ENCODE measurements around the gene ZNF492.

ZNF492 gene

DNA sequence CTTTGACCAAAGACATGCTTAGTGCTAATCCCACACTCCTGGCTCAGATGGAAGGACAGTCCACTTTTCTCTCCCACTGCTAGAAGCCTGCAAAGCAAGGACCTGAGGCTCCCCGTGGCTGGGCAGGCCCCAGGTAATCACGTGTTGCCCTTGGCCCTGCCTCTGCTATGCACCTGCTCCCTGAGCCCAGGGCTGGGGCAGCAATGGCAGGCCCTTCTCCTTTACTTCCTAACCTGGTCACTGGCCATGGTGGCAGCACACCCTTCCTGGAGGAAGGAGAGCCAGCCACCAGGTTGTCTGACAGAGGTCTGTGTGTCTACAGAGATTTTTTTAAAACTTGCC, 27.9 kb upstream of the ZNF492 start:
- no peak overlapping the region for H3K9ac ChIP-seq (ENCODE audit: low read depth, low read length, poor library complexity, severe bottlenecking)
- no peak overlapping the region for H2AFZ ChIP-seq (ENCODE audit: low read length)
- TF ChIP-seq, protein P1, sequence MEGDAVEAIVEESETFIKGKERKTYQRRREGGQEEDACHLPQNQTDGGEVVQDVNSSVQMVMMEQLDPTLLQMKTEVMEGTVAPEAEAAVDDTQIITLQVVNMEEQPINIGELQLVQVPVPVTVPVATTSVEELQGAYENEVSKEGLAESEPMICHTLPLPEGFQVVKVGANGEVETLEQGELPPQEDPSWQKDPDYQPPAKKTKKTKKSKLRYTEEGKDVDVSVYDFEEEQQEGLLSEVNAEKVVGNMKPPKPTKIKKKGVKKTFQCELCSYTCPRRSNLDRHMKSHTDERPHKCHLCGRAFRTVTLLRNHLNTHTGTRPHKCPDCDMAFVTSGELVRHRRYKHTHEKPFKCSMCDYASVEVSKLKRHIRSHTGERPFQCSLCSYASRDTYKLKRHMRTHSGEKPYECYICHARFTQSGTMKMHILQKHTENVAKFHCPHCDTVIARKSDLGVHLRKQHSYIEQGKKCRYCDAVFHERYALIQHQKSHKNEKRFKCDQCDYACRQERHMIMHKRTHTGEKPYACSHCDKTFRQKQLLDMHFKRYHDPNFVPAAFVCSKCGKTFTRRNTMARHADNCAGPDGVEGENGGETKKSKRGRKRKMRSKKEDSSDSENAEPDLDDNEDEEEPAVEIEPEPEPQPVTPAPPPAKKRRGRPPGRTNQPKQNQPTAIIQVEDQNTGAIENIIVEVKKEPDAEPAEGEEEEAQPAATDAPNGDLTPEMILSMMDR (conservative IDR thresholded peaks at IDR 0.05; ENCODE audit: low read length), result no peak
- no peak for TF ChIP-seq EZH2phosphoT487 (IDR thresholded peaks at IDR 0.05; ENCODE audit: borderline replicate concordance)
- no peak overlapping the region for H3K4me2 ChIP-seq (ENCODE audit: low read depth, low read length, poor library complexity, severe bottlenecking)
- no peaks in the 10 kb centered on the region for H3K36me3 ChIP-seq (ENCODE audit: insufficient read depth, low read length)
- H3K79me2 ChIP-seq (ENCODE audit: insufficient read depth, low read length), result no peaks in the 10 kb centered on the region
- H4K20me1 ChIP-seq (ENCODE audit: insufficient read depth, low read length, poor library complexity, severe bottlenecking), result no peaks in the 10 kb centered on the region
- H3K9me2 ChIP-seq (replicated peaks; ENCODE audit: low read depth, low read length), result no peaks in the 10 kb centered on the region
- no peaks in the 10 kb centered on the region for H3K4me1 ChIP-seq (ENCODE audit: insufficient read depth, low read length, poor library complexity, severe bottlenecking)
- peaks cover 7% of the 10 kb centered on the region; the same call in 1 of the 2 replicates for H3K9me3 ChIP-seq (ENCODE audit: insufficient read depth, low read depth, low read length)
- H3K27me3 ChIP-seq (ENCODE audit: insufficient read depth, low read length, poor library complexity, severe bottlenecking), result no peaks in the 10 kb centered on the region
- no peak overlapping the region for H3K4me3 ChIP-seq (ENCODE audit: low read length, poor library complexity, severe bottlenecking)
- no peaks in the 10 kb centered on the region for H3F3A ChIP-seq (ENCODE audit: low read depth)

- TF ChIP-seq, protein P1 (conservative IDR thresholded peaks at IDR 0.05; ENCODE audit: low read length), result no peak
- TF ChIP-seq EZH2phosphoT487 (IDR thresholded peaks at IDR 0.05; ENCODE audit: borderline replicate concordance), result no peak
- peaks cover 7% of the 10 kb centered on the region; the same call in 1 of the 2 replicates for H3K9me3 ChIP-seq (ENCODE audit: insufficient read depth, low read depth, low read length)
- H3K27me3 ChIP-seq (ENCODE audit: insufficient read depth, low read length, poor library complexity, severe bottlenecking), result no peaks in the 10 kb centered on the region
- no peaks in the 10 kb centered on the region for H4K20me1 ChIP-seq (ENCODE audit: insufficient read depth, low read length, poor library complexity, severe bottlenecking)
- no peaks in the 10 kb centered on the region for H3K9me2 ChIP-seq (replicated peaks; ENCODE audit: low read depth, low read length)
- no peaks in the 10 kb centered on the region for H3K36me3 ChIP-seq (ENCODE audit: insufficient read depth, low read length)
- H3F3A ChIP-seq (ENCODE audit: low read depth), result no peaks in the 10 kb centered on the region
- no peak overlapping the region for H3K4me3 ChIP-seq (ENCODE audit: low read length, poor library complexity, severe bottlenecking)
- no peak overlapping the region for H3K4me2 ChIP-seq (ENCODE audit: low read depth, low read length, poor library complexity, severe bottlenecking)
- H3K9ac ChIP-seq (ENCODE audit: low read depth, low read length, poor library complexity, severe bottlenecking), result no peak overlapping the region
- H2AFZ ChIP-seq (ENCODE audit: low read length), result no peak overlapping the region
- no peaks in the 10 kb centered on the region for H3K4me1 ChIP-seq (ENCODE audit: insufficient read depth, low read length, poor library complexity, severe bottlenecking)
- H3K79me2 ChIP-seq (ENCODE audit: insufficient read depth, low read length), result no peaks in the 10 kb centered on the region
Measured at GRCh38 chr19:22606954-22607652, 27.0 kb upstream of the ZNF492 start.

- Histone ChIP-seq H3K4me2 (ENCODE audit: low read depth, low read length, poor library complexity, severe bottlenecking) (no peak overlapping the region), H3K79me2 (ENCODE audit: insufficient read depth, low read length) (no peaks in the 10 kb centered on the region), H2AFZ (ENCODE audit: low read length) (no peak overlapping the region), H3K27me3 (ENCODE audit: insufficient read depth, low read length, poor library complexity, severe bottlenecking) (no peaks in the 10 kb centered on the region), H3K9me3 (ENCODE audit: insufficient read depth, low read depth, low read length) (peaks cover 11% of the 10 kb centered on the region; the same call in 1 of the 2 replicates), H3K36me3 (ENCODE audit: insufficient read depth, low read length) (no peaks in the 10 kb centered on the region), H3F3A (ENCODE audit: low read depth) (no peaks in the 10 kb centered on the region), H3K9ac (ENCODE audit: low read depth, low read length, poor library complexity, severe bottlenecking) (no peak overlapping the region), H3K9me2 (replicated peaks; ENCODE audit: low read depth, low read length) (no peaks in the 10 kb centered on the region), H3K4me1 (ENCODE audit: insufficient read depth, low read length, poor library complexity, severe bottlenecking) (no peaks in the 10 kb centered on the region), H3K4me3 (ENCODE audit: low read length, poor library complexity, severe bottlenecking) (no peak overlapping the region), H4K20me1 (ENCODE audit: insufficient read depth, low read length, poor library complexity, severe bottlenecking) (no peaks in the 10 kb centered on the region)
- TF ChIP-seq, protein P1 (conservative IDR thresholded peaks at IDR 0.05; ENCODE audit: low read length), result no peak
Measured at GRCh38 chr19:22607653-22608430, 26.3 kb upstream of the ZNF492 start.

All from Loucy (cell line).